LNCAP (cell line): ENCODE results near the gene POU2AF2.

ENCODE experiments used
- TF ChIP-seq, protein P1 (sequence below): fragments of 450-650 bp; IDR thresholded peaks from 2 replicates; pipeline ENCODE4 v1.5.1; 2017; ENCODE audit warnings: mild to moderate bottlenecking

POU2AF2 gene

DNA sequence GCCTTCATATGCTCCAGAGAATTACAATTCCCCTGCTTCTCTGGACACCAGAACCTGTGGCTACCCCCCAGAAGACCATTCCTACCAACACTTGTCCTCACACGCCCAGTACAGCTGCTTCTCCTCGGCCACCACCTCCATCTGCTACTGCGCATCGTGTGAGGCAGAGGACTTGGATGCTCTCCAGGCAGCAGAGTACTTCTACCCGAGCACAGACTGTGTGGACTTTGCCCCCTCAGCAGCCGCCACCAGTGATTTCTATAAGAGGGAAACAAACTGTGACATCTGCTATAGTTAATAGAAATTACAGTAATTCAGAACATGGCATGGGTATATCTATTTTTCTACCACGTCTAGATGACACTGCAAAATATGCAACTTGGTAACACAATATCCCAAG is 62.6 kb downstream of the POU2AF2 start:
- TF ChIP-seq, protein P1, sequence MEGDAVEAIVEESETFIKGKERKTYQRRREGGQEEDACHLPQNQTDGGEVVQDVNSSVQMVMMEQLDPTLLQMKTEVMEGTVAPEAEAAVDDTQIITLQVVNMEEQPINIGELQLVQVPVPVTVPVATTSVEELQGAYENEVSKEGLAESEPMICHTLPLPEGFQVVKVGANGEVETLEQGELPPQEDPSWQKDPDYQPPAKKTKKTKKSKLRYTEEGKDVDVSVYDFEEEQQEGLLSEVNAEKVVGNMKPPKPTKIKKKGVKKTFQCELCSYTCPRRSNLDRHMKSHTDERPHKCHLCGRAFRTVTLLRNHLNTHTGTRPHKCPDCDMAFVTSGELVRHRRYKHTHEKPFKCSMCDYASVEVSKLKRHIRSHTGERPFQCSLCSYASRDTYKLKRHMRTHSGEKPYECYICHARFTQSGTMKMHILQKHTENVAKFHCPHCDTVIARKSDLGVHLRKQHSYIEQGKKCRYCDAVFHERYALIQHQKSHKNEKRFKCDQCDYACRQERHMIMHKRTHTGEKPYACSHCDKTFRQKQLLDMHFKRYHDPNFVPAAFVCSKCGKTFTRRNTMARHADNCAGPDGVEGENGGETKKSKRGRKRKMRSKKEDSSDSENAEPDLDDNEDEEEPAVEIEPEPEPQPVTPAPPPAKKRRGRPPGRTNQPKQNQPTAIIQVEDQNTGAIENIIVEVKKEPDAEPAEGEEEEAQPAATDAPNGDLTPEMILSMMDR: no peak

DNA sequence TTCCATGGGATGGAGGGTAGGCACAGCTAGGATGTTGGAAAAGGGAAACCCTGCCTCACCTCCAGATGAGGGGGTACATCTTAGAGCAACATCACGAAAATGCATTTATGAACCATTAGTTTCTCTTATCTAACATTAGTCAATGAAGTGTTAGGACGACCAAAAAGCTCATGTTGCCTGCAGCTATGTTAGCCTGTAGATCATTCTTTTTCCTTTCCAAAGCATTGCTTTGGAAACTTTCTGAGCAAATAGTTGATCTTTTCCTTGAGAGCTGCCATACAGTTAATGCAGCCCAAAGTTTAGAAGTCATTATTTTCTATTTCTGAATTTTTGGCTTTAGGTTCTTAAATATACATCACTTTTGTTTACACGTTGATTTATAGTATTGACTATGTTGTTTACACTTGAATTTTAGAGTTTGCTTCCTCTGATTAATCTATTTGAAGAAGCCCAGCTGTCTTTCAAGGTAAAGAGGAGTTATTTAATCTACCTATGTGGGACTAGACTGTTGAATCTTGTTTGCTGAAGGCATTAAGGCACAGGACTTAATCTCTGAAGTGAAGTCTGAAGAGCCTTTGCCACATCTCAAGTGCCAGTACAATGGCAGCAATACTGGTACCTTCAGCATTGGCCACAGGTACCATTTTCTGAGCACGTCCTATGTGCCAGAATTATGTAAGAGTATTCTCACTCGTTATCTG is 63.8 kb downstream of the POU2AF2 start:
- TF ChIP-seq, protein P1: no peak

DNA sequence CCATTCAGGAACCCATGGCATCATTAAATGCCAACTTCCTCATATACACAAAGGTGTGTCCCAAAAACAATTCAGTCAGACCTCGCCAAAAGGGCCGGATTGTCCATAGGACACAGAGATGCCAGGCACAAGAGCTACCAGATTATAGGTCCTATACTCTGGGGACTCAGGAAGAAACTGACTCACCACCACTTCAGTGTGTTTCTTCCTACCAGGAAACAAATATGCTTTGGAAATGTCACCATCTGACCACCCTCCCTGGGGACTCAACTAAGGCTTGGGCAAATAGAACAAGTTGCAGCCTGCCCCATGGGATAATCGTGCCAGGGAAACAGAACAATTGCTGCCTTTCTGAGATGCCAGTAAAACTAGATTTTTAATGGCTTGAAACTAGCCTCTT is 64.6 kb downstream of the POU2AF2 start:
- TF ChIP-seq, protein P1: no peak

DNA sequence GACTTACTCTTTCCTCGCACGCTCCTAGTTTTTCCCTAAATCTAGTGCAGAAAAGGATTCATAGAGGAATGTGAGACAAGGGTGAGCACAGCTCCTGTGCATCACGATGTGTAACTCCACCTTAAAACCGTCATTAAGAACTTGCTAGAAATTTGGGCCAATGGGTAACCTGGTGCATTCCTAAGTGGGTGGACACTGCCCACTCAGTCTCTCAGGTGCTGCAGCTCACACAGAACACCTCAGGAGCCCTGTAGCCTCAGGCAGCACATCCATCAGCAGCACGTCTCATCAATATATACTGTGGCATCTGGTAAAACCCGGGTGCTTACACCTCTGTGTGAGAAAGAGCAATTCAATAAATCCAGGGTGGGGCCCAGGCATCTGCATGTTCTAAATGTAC is 65.2 kb downstream of the POU2AF2 start:
- TF ChIP-seq, protein P1: no peak

DNA sequence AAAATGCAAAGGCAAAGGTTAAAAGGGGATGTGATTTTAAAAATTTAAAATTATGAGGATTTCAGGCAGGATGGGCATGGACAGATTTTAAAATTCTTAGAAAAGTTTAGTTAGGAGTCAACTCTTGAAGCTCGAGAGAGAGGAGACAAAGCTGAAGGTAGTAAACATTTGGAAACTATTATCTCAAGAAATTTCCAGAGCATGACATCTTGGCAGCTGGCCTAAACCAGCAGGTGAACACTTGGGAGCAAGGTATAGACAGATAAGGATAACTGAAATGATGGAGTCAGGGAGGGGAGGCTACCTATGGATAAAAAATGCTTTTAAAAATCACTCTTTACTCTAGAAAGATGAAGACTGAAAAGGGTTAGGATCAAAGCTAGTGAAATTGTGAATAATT is 66.6 kb downstream of the POU2AF2 start:
- TF ChIP-seq, protein P1: no peak

DNA sequence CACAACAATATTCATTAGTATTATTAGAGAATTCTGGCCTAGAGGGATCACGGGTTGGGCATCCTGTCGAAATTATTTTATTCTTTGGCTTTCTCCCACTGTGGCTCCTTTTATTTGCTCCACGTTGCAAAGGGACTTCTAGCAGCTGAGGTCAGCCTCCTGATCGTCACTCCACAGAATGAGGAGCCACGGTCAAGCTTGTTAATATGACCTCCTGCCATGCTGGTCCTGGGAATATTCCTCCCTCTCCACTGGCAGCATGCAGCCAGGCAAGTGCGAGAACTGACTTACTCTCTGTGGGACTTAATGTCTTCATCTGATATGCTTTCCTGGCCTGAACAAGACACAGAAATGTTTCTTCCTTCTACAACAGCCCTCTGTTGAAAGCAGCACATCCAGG is 73.8 kb downstream of the POU2AF2 start:
- TF ChIP-seq, protein P1: no peak

DNA sequence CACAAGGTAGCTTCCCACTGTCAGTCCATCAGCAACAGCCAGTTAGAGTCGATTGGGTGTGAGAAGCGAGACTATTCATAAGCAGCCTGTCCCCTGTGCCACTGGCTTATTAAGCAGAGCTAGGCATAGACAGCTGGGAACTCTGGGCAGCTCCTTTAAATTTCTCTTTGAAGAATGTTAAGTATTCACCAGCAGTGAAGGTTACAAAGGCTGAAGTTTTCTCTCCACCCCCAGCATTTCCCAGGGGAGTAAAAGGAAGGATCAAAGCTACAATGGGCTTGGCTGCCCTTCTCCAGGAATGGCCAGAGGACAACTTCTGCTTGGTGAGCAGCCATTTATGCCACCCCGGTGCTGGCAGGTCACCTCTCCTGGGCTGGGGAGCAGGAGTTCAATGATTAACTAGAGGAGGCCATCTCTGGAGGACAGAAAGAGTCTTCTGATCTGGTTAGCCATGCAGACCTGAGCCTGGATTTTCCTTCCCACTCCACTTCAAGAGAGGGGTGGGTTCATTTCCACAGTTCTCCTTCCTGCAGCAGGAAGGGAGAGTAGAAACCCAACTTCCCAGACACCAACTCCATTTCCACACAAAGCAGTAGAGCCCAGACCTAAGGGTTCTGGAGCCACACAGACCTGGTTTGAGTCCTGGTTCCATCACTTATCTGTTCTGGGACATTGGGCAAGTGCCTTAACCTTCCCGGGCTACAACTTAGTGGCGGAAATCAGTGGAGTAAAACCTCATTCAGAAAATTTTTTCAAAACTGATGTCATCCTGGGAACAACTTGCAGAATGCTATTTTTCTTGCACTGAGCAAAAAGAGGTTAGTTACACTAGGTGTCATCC is 75.4 kb downstream of the POU2AF2 start:
- TF ChIP-seq, protein P1: no peak
